ENCODE results near the gene NDUFA8.

Gene NDUFA8

GRCh38 chr9:122107291-122107805 is 52.2 kb downstream of the NDUFA8 start:
- in situ Hi-C loops (cut with HindIII; ENCODE audit: low sequenced_read_pairs): no loop called here

- in situ Hi-C loops (cut with HindIII; ENCODE audit: low sequenced_read_pairs): no loop called here
Observed at GRCh38 chr9:122106576-122106975, 53.0 kb downstream of the NDUFA8 start.

DNA sequence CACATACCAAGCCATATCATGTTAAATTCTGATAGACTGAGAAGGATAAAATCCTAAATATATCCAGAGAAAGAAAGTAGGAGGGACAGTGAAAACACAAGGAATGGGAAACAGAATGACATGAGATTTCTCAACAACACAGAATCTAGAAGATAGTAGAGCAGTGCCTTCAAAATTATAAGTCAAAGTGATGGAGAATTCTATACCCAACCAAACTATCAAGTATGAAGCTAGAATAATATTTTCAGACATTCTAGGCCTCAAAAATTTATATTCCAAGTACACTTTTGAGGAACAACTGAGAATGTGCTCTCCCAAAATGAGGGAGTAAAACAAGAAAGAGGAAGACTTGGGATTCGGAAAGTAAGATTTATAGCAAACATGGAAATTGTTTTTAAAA is 55.6 kb downstream of the NDUFA8 start:
- in situ Hi-C loops (cut with HindIII; ENCODE audit: low sequenced_read_pairs): no loop called here

DNA sequence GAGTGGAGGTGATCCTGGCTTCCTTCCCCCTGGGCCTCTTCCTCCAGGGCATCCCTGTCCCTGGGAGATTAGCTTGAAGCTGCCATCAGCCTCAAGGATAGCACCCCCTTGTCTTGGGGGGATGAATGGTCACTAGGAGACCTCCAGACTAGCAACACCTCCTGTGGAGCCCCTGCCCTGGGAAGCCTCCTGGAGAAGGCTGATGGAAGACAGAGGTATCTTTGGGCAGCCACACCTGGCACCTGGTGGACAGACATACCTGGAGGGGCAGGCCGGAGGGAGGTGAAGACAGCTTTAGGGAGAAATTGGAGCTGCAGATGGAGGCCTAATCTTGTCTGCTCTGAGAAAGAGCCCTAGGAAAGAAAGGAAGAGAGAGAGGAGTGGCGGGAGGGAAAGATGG is 57.4 kb downstream of the NDUFA8 start:
- in situ Hi-C loops (cut with HindIII; ENCODE audit: low sequenced_read_pairs): no loop called here

GRCh38 chr9:122100756-122101155 is 58.8 kb downstream of the NDUFA8 start:
- in situ Hi-C loops (cut with HindIII; ENCODE audit: low sequenced_read_pairs): no loop called here

- in situ Hi-C loops (cut with HindIII; ENCODE audit: low sequenced_read_pairs): no loop called here
Observed at GRCh38 chr9:122099271-122099869, 60.2 kb downstream of the NDUFA8 start.

DNA sequence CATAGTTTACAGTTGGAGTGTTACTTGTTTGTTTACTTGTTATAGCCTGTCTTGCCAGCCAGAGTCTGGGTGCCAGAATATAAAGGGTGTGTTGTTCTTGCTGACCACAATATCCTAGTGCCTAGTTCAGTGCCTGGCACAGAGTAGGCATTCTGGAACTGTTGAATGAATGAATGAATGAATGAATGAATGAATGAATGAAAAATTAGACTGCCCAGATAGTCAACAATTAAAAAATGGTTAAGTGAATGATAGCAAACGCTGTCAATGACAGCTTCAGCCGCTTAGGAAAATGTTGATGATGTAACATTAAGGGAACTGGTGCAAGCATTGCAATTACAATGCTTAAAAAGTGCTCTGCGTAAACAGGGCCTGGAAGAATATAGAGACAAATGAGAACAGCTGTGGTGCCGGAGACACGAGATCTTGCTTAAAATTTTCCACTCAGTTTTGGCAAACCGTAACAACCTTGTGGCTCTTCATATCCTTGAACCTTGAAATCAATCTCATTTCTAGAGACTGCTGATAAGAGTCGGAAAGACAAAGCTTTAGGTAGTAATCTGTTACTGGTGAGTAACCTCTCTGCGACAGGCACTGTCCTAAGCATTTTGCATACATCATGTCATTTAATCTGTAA is 61.8 kb downstream of the NDUFA8 start:
- in situ Hi-C loops (cut with HindIII; ENCODE audit: low sequenced_read_pairs): no loop called here

DNA sequence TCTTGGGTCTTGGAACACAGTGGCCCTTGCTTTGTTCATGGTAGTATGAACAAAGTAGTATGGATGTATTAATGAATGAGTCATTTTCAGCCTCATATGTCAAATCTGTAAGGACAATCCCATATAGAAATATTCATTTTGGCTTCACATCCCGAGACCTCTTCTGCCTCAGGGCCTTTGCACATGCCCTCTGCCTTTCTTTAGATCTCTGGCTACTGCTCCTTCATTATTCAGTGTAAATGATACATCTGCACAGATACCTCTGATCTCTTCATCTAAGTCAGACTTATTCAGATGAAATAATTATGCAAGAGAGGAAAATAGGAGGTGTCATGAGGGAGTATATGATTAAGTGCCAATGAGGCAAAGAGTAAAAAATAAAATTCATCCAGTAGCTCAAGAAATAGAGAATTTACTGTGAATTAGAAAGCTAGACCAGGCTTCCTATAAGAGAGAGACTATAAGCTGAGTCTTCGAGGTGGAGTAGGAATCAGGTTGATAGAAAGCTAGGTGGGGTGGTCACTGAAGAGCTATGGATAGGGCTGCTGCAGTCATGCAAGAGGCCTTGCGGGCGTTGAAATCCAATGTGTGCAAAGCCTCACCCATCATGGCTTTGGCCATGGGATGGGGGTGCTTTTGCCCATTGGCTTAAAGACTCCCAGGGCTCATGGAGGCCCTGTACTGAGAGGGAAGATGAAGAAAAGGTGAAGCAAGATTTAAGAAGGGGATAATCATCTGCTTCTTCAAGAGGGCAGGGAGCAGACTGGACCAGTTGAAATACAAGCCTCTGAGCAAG is 62.8 kb downstream of the NDUFA8 start:
- in situ Hi-C loops (cut with HindIII; ENCODE audit: low sequenced_read_pairs): no loop called here

DNA sequence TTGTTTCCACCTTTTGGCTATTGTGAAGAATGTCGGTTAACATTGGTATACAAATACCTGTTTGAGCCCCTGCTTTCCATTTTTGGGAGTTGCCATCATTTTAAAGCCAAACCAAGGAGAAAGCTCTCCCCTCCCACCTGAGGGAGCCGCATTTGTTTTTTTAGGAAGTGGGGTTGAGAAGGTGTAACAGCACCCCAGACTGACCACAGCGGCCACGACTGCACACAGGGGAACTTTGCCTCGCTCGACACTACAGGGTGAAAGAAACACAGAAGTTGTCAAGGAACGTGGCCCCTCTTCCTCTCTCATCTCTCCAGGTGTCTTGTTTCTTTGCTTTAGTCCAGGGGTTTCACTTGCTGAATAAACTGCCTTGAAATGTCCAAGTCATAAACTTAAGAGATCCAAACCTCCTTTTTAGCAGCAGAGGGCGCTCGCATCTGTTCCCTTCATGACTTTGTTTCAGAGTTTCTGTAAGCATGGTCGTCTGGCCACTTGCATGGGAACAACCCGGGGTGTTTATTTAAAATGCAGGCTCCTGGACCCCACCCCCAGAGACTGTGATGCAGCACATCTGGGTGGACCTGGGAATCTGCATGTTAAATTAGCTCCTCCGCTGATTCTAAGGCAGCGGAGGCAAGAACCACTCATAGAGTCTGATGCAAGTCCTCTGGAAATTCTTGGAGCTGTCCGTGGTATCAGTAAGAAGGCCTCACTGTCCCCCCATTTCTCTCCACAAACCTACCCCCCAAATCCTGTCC is 64.4 kb downstream of the NDUFA8 start:
- in situ Hi-C loops (cut with HindIII; ENCODE audit: low sequenced_read_pairs): no loop called here
